GM19455 (cell line): ENCODE results near the gene DKKL1.

Experiments used
- ATAC-seq: cut with Tn5 transposase; IDR thresholded peaks from one replicate; pipeline ENCODE4 v1.9.1; 2021; ENCODE audit not compliant: unreplicated experiment

DKKL1 gene

DNA sequence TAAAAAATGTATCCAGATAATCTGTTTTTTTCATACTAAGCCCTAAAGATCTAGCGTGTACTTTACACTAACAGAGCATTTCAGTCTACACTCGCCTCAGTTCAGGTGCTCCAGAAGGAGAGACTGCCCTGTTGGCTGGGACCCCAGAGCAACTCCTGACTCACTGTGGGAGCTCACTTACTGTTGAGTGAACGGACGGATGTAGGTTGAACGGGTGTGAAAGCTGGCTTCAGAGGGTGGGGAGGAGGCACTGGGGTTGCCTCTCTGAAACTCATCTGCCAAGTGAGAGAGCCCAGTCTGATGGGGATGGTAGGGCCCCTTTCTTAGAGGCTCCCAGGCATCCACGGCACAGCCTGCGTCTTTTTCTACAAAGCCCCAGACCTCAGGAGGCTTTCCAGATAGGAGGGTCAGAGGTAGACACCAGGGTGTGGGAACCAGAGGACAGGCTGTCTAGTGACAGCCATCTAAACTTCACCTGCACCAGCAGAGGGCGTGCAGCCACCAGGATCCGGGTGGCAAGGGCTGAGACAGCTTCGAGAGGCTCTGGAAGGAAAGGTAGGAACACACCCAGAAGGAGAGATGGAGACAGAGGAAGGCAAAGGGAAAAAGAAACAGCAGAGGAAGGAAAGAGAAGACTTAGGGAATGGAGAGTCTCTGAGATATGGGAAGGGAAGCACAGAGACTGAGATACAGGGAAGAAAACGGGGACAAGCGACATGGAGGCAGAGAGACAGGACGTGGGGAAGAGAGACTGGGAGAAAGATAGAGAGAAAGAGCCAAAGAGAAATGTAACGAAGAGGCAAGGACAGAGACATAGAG, 28.1 kb downstream of the DKKL1 start:
- ATAC-seq: no peak

DNA sequence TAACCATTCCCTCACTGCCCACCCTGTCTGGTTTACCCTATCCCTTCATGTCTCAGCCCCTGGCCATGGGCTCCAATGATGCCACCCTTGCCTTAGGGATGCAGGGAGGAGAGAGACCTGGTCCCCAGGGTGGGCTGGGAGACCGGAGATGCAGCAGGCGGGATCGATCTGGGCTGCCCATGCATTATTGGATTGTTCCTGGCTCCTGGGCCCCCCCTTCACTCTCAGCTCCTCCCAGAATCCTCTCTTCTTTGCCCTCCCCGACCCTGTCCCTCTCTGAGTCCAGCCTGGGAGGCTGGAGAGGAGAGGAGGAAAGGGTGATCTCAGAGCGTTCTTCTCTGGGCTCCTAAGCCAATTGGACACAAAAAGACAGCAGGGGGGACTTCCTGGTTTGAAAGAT, 30.2 kb downstream of the DKKL1 start:
- no peak for ATAC-seq

DNA sequence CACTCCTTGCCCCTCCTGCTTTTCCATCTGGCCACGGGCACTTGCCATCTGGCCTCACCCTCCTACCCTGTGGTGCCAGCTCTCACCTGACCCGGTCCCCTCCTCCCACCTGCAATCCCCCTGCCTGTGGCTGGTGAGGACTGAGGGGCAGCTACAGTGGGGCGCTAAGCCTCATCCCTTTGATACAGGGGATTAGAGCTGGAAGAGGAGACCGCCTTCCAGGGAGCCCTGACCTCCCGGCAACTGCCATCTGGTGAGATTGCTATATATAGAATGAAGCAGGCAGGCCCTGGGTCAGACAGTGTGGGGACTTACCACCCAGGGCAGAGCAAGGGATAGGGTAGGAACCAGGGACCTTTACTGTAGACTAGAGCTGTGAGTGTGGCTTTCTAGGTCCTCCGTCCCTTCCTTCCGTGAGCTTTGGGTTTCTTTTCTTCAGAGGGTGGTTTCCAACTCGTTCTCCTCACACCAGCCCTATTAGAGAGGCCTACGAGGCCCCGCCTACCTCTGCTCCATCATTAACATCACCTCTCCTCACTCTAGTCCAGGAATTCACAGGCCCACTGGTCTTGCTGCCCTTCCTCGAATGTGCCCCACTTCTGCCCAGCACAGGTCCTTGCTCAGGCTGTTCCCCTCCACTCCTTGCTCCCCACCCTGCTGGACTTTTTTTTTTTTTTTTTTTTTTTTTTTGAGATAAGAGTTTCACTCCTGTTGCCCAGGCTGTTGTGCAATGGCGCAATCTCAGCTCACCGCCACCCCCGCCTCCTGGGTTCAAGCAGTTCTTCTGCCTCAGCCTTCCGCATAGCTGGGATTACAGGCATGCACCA, 32.1 kb downstream of the DKKL1 start:
- ATAC-seq: no peak

DNA sequence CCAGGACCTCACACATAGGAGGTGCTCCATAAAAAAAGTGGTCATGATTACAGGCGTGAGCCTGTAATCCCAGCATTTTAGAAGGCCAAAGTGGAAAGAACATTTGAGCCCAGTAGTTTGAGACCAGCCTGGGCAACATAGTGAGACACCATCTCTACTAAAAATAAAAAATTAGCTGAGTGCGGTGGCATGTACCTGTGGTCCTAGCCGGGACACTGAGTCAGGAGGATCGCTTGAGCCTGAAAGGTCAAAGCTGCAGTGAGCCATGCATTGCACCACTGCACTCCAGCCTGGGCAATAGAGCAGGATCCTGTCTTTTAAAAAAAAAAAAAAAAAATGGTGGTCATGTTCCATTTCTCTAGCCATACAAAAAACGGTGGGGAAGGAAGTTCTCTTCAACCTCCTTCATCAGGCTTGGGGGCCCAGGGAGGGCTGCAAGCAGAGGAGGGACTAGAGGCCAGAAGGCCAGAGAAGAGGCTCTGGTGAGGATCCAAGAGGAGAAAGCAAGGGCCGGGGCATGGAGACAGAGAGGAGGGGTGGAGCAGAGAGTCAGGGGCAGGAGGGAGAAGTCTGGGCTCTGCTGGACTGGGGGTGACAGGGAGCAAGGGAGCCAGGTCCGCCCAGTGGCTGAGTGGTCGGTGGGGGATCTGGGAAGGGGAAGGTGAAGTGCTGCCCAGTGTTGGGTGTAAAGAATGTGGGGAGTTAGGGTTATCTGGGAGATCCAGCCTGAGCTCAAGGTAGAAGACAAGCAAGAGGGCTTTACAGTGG, 33.2 kb downstream of the DKKL1 start:
- ATAC-seq: no peak

DNA sequence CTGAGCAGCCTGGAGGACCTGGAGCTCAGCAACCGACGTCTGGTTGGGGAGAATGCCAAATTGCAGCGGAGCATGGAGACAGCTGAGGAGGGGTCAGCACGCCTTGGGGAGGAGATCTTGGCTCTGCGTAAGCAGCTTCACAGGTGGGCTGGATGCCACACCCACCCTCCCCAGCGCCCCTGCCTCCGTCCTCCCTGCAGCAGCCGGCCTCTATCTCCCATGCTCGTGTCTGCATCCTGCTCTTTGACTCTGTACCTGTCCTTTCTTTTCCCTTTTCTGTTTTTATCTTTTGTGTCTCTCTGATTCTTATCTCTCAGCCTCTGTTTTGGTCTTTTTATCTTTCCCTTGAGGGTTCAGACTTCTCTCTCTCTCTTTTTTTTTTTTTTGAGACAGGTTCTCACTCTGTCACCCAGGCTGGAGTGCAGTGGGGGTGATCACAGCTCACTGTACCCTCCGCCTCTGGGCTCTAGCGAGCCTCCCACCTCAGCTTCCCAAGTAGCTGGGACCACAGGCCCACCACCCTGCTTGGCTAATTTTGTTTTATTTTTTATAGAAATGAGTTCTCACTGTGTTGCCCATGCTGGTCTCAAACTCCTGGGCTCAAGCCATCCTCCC, 34.4 kb downstream of the DKKL1 start:
- ATAC-seq: no peak

DNA sequence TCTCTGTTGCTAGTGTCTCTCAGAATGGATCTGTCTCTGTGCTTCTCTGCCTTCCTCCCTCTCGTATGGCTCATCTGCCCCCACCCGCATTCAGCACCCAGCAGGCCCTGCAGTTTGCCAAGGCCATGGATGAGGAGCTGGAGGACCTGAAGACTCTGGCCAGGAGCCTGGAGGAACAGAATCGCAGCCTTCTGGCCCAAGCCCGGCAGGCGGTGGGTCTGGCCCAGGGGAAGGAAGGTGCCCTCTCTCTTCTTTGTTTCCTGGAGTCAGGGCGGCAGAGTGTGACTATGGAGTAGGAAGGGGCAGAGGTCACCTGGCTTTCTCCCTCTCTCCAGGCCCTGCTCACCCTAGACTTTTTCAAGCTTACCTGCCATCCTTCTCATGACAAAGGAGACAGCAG, 35.3 kb downstream of the DKKL1 start:
- ATAC-seq: no peak

DNA sequence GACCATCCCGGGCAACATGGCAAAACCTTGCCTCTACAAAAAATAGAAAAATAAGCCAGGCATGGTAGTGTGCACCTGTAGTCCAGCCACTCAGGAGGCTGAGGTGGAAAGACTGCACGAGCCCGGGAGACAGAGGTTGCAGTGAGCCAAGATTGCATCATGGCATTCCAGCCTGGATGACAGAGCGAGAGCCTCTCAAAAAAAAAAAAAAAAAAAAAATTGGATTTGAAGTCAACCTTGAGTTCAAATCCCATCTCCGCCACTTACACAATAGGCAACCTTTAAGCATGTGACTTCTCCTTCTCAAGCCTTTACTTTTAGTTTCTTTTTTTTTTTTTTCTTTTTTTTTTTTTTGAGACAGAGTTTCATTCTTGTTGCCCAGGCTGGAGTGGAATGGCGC, 36.4 kb downstream of the DKKL1 start:
- ATAC-seq: no peak

DNA sequence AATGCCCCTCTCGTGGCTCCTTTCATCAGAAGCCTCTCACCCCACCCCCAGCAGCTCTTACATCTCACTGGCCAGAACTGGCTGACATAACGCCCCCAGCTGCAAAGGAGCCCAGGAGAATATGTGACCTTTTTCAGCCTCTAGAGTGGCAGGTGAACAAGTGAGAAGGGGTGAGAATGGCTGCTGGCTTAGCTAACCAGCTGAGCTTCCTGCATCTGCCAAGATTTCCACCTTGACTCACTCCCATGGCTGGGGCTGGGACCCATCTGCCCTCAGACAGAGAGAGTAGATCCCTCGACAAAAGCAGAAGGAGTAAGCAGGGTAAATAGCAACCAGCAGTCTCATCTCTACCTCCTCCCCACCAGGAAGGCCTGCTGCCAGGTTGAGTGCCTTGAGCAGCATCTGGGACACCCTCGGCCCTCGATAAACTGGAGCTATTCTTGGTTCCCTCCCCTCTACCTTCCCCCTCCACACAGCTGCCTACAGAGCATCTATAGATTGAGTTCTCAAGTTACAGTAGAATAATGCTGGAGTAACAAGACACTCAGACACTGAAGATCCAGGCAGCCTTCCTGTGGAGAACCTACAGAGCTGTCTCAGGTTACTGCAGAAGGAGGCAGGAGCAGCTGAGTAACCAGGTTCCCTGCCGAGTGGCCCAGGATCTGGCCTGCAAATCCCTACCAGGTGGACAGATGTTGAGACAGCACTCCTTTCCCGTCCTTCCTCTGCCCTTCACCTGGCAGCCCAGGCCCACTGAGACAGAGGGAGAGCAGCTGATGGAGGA, 39.9 kb downstream of the DKKL1 start:
- no peak for ATAC-seq

DNA sequence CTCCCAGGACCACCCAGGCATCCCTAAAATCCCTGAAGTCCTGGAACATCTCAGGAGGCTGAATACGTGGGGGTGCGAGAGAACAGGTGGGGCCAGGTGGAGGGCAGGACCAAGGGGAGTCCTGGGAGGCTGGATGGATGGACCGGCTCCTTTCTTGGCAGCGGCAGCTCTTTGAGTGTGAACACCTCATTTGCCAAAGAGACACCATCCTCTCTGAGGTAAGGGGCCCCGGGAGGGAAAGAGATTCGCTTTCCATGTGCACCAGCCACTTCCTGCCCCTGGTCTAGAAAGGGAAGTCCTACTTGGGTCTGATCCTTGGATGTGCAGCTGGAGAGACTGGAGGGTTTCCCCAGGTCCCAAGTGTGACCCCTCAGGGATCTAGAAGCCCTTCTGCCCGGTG, 43.4 kb downstream of the DKKL1 start:
- ATAC-seq: no peak

DNA sequence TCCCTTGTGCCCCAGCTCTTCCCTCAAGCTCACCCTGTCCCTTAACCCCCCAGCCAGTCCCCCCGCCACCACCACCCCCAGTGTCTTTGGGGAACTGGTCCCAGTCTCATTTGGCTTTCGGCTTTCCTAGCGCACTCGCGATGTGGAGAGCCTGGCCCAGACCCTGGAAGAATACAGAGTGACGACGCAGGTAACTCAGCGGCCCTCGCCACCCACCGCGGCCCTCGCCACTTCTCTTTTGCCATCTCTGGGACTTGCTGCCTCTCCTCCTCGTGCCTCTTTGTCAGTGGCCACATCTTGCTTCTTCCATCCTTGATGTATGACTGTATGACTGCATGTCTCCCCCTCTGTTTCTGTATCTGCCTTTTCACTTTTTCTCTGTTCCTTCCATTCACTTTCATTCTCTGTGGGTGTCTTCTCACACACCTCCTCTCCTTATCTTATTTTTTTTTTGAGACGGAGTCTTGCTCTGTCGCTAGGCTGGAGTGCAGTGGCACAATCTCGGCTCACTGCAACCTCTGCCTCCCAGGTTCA, 43.9 kb downstream of the DKKL1 start:
- ATAC-seq: no peak

DNA sequence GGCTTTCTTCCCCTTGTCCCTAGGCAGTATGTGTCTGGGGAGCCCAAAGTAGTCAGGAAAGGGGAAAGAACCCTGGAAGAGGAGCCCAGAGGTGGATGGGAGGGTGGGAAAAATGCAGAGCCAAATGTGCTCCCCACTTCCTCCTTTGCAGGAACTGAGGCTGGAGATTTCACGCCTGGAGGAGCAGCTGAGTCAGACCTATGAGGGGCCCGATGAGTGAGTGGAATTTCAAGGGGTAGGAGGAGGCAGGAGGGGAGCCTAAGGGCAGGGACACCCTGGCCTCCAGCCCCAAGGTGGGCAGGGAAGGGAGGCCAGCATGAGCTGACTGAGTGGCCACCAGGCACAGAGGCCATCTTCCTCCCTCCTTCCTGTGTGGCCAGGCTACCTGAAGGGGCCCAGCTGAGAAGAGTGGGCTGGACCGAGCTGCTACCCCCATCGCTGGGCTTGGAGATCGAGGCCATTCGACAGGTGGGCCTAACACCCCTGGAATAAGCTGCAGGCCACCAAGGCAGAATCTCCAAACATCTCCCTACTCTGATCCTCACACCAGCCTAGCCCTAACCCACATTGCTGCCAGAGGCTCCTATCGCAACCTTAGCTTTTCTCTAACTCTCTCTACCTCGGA, 45.3 kb downstream of the DKKL1 start:
- no peak for ATAC-seq

DNA sequence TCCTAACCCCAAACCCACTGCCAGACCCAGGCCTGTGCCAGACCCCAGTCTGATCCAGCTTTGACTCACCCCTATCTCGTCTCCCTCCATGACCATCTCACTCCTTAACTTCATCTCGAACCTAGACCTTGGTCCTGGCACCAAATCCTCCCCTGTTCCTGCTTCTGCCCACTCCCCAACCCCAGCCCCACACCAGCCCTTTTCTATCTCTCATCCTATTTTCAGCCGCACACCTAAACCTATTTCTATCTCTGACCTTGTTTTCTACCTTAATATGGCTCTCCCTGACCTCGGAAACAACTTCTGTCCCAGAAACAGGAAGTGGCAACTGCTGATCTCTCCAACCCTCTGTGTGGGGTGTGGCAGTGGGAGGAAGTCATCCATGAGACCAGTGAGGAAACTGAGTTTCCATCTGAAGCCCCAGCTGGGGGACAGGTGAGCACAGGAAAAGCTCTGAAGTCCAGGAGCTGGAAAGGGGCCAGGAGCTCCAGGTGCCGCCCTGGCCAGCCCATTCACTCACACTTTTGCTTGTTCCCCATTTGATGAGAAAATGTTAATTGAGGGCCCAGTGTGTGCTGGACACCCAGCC, 45.9 kb downstream of the DKKL1 start:
- ATAC-seq: no peak

DNA sequence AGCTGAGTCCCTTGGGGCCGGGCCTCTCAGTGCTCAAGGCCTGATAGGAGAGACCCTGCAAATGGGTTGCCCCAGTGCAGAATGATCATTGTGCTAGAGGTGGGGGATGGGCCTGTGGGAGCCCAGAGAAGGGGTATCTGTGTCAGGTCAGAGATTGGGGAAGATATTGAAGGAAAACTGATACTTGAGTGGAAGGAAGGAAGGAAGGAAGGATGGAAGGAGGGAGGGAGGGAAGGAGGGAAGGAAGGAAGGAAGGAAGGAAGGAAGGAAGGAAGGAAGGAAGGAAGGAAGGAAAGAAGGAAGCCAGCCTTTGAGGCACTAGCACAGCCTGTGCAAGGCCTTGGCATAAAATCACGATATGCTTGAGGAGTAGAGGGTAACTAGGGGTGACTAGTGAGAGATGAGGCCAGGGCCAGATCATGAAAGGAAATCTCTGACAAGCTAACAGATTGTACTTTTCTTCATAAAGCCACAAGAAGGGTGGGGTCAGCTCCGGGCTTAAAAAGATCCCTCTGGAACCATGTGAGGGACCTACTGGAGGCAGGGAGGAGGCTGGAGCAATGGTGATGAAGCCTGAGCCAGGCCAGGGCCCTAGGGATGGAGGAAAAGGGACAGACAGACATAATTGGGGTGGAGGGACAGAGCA, 48.1 kb downstream of the DKKL1 start:
- no peak for ATAC-seq

DNA sequence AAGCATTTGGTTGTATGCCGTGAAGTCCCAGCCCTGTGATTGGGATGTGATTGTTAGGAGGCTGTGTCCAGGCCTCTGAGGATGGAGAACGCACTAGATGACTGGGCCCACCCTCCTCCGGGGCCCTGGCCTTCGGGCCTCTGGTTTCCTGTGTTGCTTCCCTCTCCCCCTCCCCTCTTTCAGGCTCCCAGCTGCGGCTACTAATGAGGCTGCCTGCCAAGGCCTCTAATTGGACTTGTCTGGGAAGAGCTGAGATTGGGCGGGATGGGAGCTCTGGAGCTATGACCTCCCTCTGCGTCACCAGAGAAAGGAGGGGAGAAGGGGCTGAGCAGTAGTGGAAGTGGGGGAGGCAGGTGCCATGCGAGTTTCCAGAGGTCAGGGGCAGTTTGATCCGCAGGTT, 49.7 kb downstream of the DKKL1 start:
- ATAC-seq: no peak

DNA sequence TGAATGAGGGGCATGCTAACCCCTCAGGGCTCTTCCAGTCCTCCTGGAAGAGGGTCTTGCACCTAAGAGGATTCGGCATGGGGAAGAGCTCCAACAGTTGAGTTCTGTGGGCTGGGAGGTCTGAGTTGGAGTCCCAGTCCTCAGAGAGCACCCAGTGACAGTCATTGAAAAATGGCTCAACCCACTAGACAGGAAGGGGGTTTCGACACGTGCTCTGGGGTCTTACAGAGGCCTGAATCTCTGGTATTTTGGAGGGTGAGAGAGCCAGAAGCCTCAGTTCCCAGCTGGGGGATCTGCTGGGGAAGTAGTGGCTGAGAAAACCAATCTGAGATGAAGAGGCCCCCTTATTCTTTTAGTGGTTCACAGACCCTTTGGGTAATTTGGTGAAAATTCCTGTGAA, 50.6 kb downstream of the DKKL1 start:
- ATAC-seq: no peak

DNA sequence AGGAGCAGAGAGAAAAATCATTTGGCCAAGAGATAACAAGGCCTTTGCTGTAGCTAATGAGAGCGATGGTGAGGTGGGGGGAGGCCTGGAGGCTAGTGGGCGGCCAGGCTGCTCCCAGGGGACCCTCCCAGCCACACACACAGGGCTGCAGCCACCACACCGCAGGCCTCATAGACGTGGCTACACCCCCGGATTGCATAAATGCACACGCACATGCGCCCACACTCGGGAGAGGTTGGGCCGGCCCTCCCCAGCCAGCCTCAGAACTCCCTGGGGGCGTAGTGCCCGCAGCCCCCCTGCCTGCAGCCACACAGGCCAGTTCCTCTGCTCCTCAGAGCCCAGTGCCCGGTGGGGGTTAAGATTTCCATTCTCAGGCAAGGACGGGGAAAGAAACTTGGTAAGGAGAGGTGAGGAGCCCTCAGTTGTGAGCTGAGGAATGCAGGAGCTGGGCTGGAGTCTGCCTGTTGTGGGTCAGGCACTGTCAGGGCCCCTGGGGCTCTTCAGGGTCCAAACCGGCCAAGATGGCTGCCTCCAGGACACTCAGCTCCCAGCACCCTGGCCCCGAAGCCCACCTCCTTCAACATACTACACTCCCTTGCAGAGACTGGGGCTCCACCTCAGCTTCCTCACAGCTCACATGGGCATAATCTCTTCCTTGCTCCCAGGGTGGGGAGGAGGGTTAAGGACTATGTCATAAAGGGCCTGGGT, 51.6 kb downstream of the DKKL1 start:
- ATAC-seq: no peak

DNA sequence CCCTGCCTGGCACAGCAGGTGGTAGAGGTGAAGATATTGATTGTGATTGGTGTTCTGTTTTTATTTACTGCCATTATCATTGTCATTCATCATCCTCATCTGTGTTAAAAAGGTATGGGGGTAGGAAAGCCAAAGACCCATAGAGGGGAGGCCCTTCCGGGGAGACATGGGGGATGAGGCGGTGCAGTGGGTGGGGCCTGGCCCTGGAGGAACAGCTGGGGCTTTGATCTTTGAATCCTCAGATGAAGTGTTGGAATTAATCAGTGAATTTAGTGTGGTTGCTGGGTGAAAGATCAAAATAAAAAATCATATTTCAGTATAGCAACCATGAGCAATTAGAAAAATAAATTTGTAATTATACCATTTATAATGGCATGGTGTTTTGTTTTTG, 52.1 kb downstream of the DKKL1 start:
- ATAC-seq: no peak

DNA sequence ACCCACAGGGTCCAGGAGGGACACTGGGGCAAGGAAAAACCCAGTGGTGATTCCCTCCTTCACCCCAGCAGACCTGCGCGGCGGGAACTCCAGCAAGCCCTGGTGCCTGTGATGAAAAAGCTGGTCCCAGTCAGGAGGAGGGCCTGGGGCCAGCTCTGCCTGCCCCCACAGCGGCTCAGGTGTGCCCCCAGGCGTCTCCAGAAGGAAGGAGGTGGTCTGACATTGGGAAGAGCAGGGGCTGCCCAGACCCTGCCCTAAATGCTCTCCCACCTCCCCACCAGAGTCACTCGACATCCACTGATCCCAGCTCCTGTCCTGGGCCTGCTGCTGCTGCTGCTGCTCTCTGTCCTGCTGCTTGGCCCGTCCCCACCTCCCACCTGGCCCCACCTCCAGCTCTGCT, 53.4 kb downstream of the DKKL1 start:
- no peak for ATAC-seq
